Measurements from ENCODE around the gene SH3BGRL2. TPM values are rescaled to one million over a fixed set of nuclear protein-coding genes. Genes with fewer than 3 reads are reported as not detected.

SH3BGRL2 gene
- total and polyA plus RNA-seq, 2 of the 4 experiments (the other 2 are of a cell fraction): 2.4 to 5.6 TPM

GRCh38 chr6:79694156-79694555 is 63.0 kb downstream of the SH3BGRL2 start:
- WGBS, 2 experiments (ENCODE audit: extremely low coverage in 2 of 2, insufficient read length in 1 of 2): no CpG with 5 or more reads among the region's 3 CpGs
- Histone ChIP-seq H3K27ac (ENCODE audit: insufficient read depth, low read length) (no peak overlapping the region), H2AK9ac (replicated peaks; ENCODE audit: low read depth, low read length, poor library complexity) (no peak overlapping the region), H3K18ac (ENCODE audit: low read depth, low read length) (no peak overlapping the region), H2BK120ac (ENCODE audit: low read depth, low read length) (no peak overlapping the region), H2AFZ (replicated peaks; ENCODE audit: low read length, poor library complexity) (no peak overlapping the region), H3K79me1 (ENCODE audit: low read depth in 1 of 2, low read length in 2 of 2) (no peaks in the 10 kb centered on the region), H2AK5ac (ENCODE audit: low read depth, low read length) (no peak overlapping the region), H4K8ac (ENCODE audit: low read depth in 2 of 2, low read length in 2 of 2) (no peak overlapping the region), H3K4me2 (ENCODE audit: low read depth, low read length) (no peak overlapping the region), H3K14ac (replicated peaks; ENCODE audit: low read depth, low read length) (no peak overlapping the region), H2BK5ac (ENCODE audit: low read depth, low read length, poor library complexity, severe bottlenecking) (no peak overlapping the region), H3K4me3 (ENCODE audit: insufficient read depth, low read depth, low read length) (no peak overlapping the region), H3K9me3 (ENCODE audit: control insufficient read depth, insufficient read depth, low read length) (no peaks in the 10 kb centered on the region), H3K9ac (ENCODE audit: low read depth, low read length) (no peak overlapping the region), H3K23ac (ENCODE audit: low read depth, low read length) (no peak overlapping the region), H4K91ac (ENCODE audit: insufficient read depth, low read depth, low read length) (no peak overlapping the region), H4K5ac (ENCODE audit: low read depth, low read length) (no peak overlapping the region), H3K27me3 (ENCODE audit: control insufficient read depth, insufficient read depth, low read length) (no peaks in the 10 kb centered on the region), H4K20me1 (ENCODE audit: insufficient read depth, low read length) (no peaks in the 10 kb centered on the region), H2BK15ac (ENCODE audit: low read depth, low read length) (no peak overlapping the region), H3K9me1 (ENCODE audit: insufficient read depth, low read length) (no peaks in the 10 kb centered on the region), H3K4me1 (ENCODE audit: control insufficient read depth, insufficient read depth, low read length) (no peaks in the 10 kb centered on the region), H2BK20ac (ENCODE audit: low read depth, low read length) (no peak overlapping the region), H3K56ac (ENCODE audit: extremely low read depth, insufficient read depth, low read length) (no peak overlapping the region), H3K36me3 (ENCODE audit: control insufficient read depth, insufficient read depth, low read length) (no peaks in the 10 kb centered on the region), H3K4ac (ENCODE audit: low read depth, low read length) (no peak overlapping the region)
- TF ChIP-seq MXI1 (IDR thresholded peaks at IDR 0.05; ENCODE audit: borderline replicate concordance, low read depth, low read length): no peak
- no peak for TF ChIP-seq SMC3 (IDR thresholded peaks at IDR 0.05; ENCODE audit: low read depth, low read length)
- TF ChIP-seq BHLHE40 (IDR thresholded peaks at IDR 0.05; ENCODE audit: low read depth, low read length): no peak
- no peak for TF ChIP-seq NFE2L2 (IDR thresholded peaks at IDR 0.05; ENCODE audit: low read depth, low read length)
- ChIA-PET POLR2A (ENCODE audit: unreplicated experiment) (no interaction called here), CTCF (no interaction called here)
- dilution Hi-C loops (cut with HindIII; ENCODE audit: low sequenced_read_pairs, unreplicated experiment) (no loop called here), intact Hi-C loops (cut with micrococcal nuclease) (no loop called here), in situ Hi-C loops (cut with MboI; ENCODE audit: low sequenced_read_pairs) (no loop called here)
- ATAC-seq (ENCODE audit: low read depth) (no peak), DNase-seq (no peak)
- no TSS peak for BruUV-seq (replicated peaks)

Data from IMR-90 (cell line).